IMR-90 (cell line): ENCODE measurements around the gene HLA-E. TPM values are rescaled to one million over a fixed set of nuclear protein-coding genes. Genes with fewer than 3 reads are reported as not detected.

ENCODE experiments used
- ATAC-seq: fragments of 200-7000 bp; cut with Tn5 transposase; 2 replicates; pipeline ENCODE4 v1.9.1; 2020; ENCODE audit warnings: low read depth, mild to moderate bottlenecking, moderate library complexity
- BruUV-seq: library from RNA; stranded (reverse); fragments of 400-500 nt; replicated peaks from 2 replicates; lab custom pipeline; 2021; lab: Mats Ljungman, UMichigan
- CTCF ChIA-PET: fragments of 300-600 bp; formaldehyde crosslinking; extraction: SDS; loops from one replicate; lab custom pipeline; 2021; ENCODE audit warnings: antibody characterized with exemption; lab: Yijun Ruan, JAX
- POLR2A ChIA-PET: fragments of 300-600 bp; sonication (Branson Sonifier 250); formaldehyde crosslinking; loops from one replicate; lab custom pipeline; 2022; ENCODE audit warnings: antibody characterized with exemption; ENCODE audit not compliant: unreplicated experiment; lab: Charles Lee
- DNase-seq: peaks from one replicate; pipeline ENCODE4 v3.0.0; 2013
- H2AFZ ChIP-seq: replicated peaks from 2 replicates; pipeline ENCODE3; 2013; ENCODE audit warnings: low read length, mild to moderate bottlenecking; ENCODE audit not compliant: poor library complexity
- H2AK5ac ChIP-seq: 2 replicates; pipeline ENCODE4 v1.6.1; 2013; ENCODE audit warnings: low read depth, low read length, inconsistent platforms
- H2AK9ac ChIP-seq: replicated peaks from 2 replicates; pipeline ENCODE3; 2013; ENCODE audit warnings: mild to moderate bottlenecking, low read depth, low read length, moderate library complexity; ENCODE audit not compliant: poor library complexity
- H2BK120ac ChIP-seq: 2 replicates; pipeline ENCODE4 v1.6.1; 2013; ENCODE audit warnings: low read depth, low read length, inconsistent platforms
- H2BK15ac ChIP-seq: 3 replicates; pipeline ENCODE4 v1.6.1; 2013; ENCODE audit warnings: low read depth, low read length, inconsistent platforms
- H2BK20ac ChIP-seq: 2 replicates; pipeline ENCODE4 v1.6.1; 2013; ENCODE audit warnings: low read depth, mild to moderate bottlenecking, inconsistent platforms, low read length, moderate library complexity
- H2BK5ac ChIP-seq: 2 replicates; pipeline ENCODE4 v1.6.1; 2013; ENCODE audit warnings: mild to moderate bottlenecking, low read depth, low read length, inconsistent platforms; ENCODE audit not compliant: poor library complexity, severe bottlenecking
- H3K14ac ChIP-seq: replicated peaks from 2 replicates; pipeline ENCODE4 v1.6.1; 2013; ENCODE audit warnings: low read depth, low read length, inconsistent platforms
- H3K18ac ChIP-seq: 2 replicates; pipeline ENCODE4 v1.6.1; 2013; ENCODE audit warnings: low read depth, low read length, control low read depth
- H3K23ac ChIP-seq: 2 replicates; pipeline ENCODE4 v1.6.1; 2013; ENCODE audit warnings: low read depth, low read length, inconsistent platforms
- H3K27ac ChIP-seq: 2 replicates; pipeline ENCODE4 v1.5.1; 2013; ENCODE audit warnings: mild to moderate bottlenecking, control low read depth, low read length; ENCODE audit not compliant: insufficient read depth
- H3K27me3 ChIP-seq: 2 replicates; pipeline ENCODE4 v1.6.1; 2013; ENCODE audit warnings: low read length; ENCODE audit not compliant: control insufficient read depth, insufficient read depth
- H3K36me3 ChIP-seq: 2 replicates; pipeline ENCODE4 v1.6.1; 2013; ENCODE audit warnings: low read length, mixed read lengths; ENCODE audit not compliant: control insufficient read depth, insufficient read depth
- H3K4ac ChIP-seq: 2 replicates; pipeline ENCODE4 v1.6.1; 2013; ENCODE audit warnings: low read depth, low read length, inconsistent platforms
- H3K4me1 ChIP-seq: 2 replicates; pipeline ENCODE4 v1.6.1; 2013; ENCODE audit warnings: low read length, mixed read lengths; ENCODE audit not compliant: control insufficient read depth, insufficient read depth
- H3K4me2 ChIP-seq: 2 replicates; pipeline ENCODE4 v1.6.1; 2013; ENCODE audit warnings: low read depth, mild to moderate bottlenecking, control low read depth, low read length, moderate library complexity
- H3K4me3 ChIP-seq: 2 replicates; pipeline ENCODE4 v1.5.1; 2013; ENCODE audit warnings: low read depth, mild to moderate bottlenecking, control low read depth, low read length, moderate library complexity; ENCODE audit not compliant: insufficient read depth
- H3K56ac ChIP-seq: 2 replicates; pipeline ENCODE4 v1.6.1; 2013; ENCODE audit warnings: low read length, inconsistent platforms; ENCODE audit not compliant: insufficient read depth; ENCODE audit errors: extremely low read depth
- H3K79me1 ChIP-seq, 2 experiments: 2 replicates each; pipeline ENCODE4 v1.6.1; 2013; ENCODE audit warnings: low read length in 2 of 2, inconsistent platforms in 1 of 2, low read depth in 1 of 2
- H3K9ac ChIP-seq: 2 replicates; pipeline ENCODE4 v1.6.1; 2013; ENCODE audit warnings: low read depth, low read length, control low read depth
- H3K9me1 ChIP-seq: 2 replicates; pipeline ENCODE4 v1.6.1; 2013; ENCODE audit warnings: low read length, inconsistent platforms; ENCODE audit not compliant: insufficient read depth
- H3K9me3 ChIP-seq: 2 replicates; pipeline ENCODE4 v1.6.1; 2013; ENCODE audit warnings: low read length; ENCODE audit not compliant: control insufficient read depth, insufficient read depth
- H4K20me1 ChIP-seq: 2 replicates; pipeline ENCODE4 v1.6.1; 2013; ENCODE audit warnings: low read length, inconsistent platforms; ENCODE audit not compliant: insufficient read depth
- H4K5ac ChIP-seq: 2 replicates; pipeline ENCODE4 v1.6.1; 2013; ENCODE audit warnings: mild to moderate bottlenecking, low read depth, low read length, control low read depth
- H4K8ac ChIP-seq, 2 experiments: 2 replicates each; pipeline ENCODE4 v1.6.1; 2013; ENCODE audit warnings: low read depth in 2 of 2, low read length in 2 of 2, control low read depth in 1 of 2, inconsistent platforms in 1 of 2
- H4K91ac ChIP-seq: 2 replicates; pipeline ENCODE4 v1.6.1; 2013; ENCODE audit warnings: low read depth, low read length, inconsistent platforms; ENCODE audit not compliant: insufficient read depth
- CTCF ChIP-seq: conservative IDR thresholded peaks from 2 replicates; pipeline ENCODE4 v1.5.1; 2012; ENCODE audit warnings: mild to moderate bottlenecking, low read depth, low read length, improper control_type of control experiment
- FOS ChIP-seq: fragments of 150-350 bp; IDR thresholded peaks from 2 replicates; pipeline ENCODE4 v1.6.1; 2016; ENCODE audit warnings: low read depth, low read length
- WGBS, 2 experiments: methylation state at CpG; one replicate each; pipeline versions ENCODE4 v1.1.5 to v1.1.7; 2013; ENCODE audit warnings: missing lambda C conversion rate in 2 of 2; ENCODE audit not compliant: insufficient read length in 1 of 2; ENCODE audit errors: extremely low coverage in 2 of 2; 5-methylcytosine and 5-hydroxymethylcytosine counted together
- dilution Hi-C: fragments of 300-500 bp; cut with HindIII; formaldehyde crosslinking; loops from one replicate; pipeline ENCODE4 v1.14.3; 2018; ENCODE audit warnings: low sequenced_read_pairs; ENCODE audit not compliant: unreplicated experiment
- in situ Hi-C: fragments of 300-500 bp; cut with MboI; formaldehyde crosslinking; loops from 3 replicates; pipeline ENCODE4 v1.14.3; 2019; ENCODE audit warnings: low sequenced_read_pairs, inconsistent platforms, mixed read lengths
- intact Hi-C: fragments of 100-400 bp; cut with micrococcal nuclease; formaldehyde crosslinking; loops from 2 replicates; pipeline ENCODE4 v1.10.0; 2022
- polyA plus RNA-seq, 3 experiments: library from polyadenylated mRNA; depleted of rRNA; stranded (reverse); fragments of >200 nt; gene quantifications; 2 replicates each; pipeline ENCODE4 v1.2.3, GENCODE V29; 2012; ENCODE audit warnings: low replicate concordance in 1 of 3
- total RNA-seq: library from RNA; depleted of rRNA; stranded (reverse); fragments of >200 nt; gene quantifications from 2 replicates; pipeline ENCODE4 v1.2.3, GENCODE V29; 2012; rRNA removed

The HLA-E gene
- total and polyA plus RNA-seq, 2 of the 4 experiments (the other 2 are of a cell fraction) = 83.6 to 84.8 TPM

- Histone ChIP-seq H3K4me3 (no peak overlapping the region), H3K4me2 (no peak overlapping the region), H4K5ac (no peak overlapping the region), H2AK9ac (no peak overlapping the region), H2BK20ac (no peak overlapping the region), H2AK5ac (no peak overlapping the region), H3K9me3 (no peaks in the 10 kb centered on the region), H3K4ac (no peak overlapping the region), H3K56ac (no peak overlapping the region), H3K79me1 (no peaks in the 10 kb centered on the region), H3K27ac (no peak overlapping the region), H3K4me1 (no peaks in the 10 kb centered on the region), H3K18ac (no peak overlapping the region), H3K27me3 (no peaks in the 10 kb centered on the region), H3K36me3 (peaks cover 21% of the 10 kb centered on the region), H3K14ac (no peak overlapping the region), H2BK120ac (no peak overlapping the region), H2BK15ac (no peak overlapping the region), H2AFZ (no peak overlapping the region), H4K20me1 (no peaks in the 10 kb centered on the region), H3K9ac (no peak overlapping the region), H4K91ac (no peak overlapping the region), H4K8ac (no peak overlapping the region), H2BK5ac (no peak overlapping the region), H3K23ac (no peak overlapping the region), H3K9me1 (no peaks in the 10 kb centered on the region)
- peak; percentile 18; the same call in 1 of the 2 replicates for TF ChIP-seq CTCF
- no peak for TF ChIP-seq FOS
- DNase-seq = peak; percentile 63
- in situ Hi-C loops = no loop called here
- intact Hi-C loops = loop anchor here (5.0 kb wide), 1 partner anchor 544 kb away; no protein-coding TSS in a partner anchor
- dilution Hi-C loops = no loop called here
- WGBS, 2 experiments = no CpG with 5 or more reads among the region's 1 CpG
- POLR2A ChIA-PET = interaction anchor here (1.1 kb wide), 1 partner anchor 72 kb away, joined by 5 read pairs; no protein-coding TSS in a partner anchor
- CTCF ChIA-PET = interaction anchor here (0.5 to 2.7 kb wide), 3 partner anchors 48 to 61 kb away, joined by 3 to 26 read pairs (median 5); no protein-coding TSS in a partner anchor
- ATAC-seq = peak; percentile 10; the same call in 1 of the 2 replicates
- BruUV-seq = no TSS peak
Measured at GRCh38 chr6:30542915-30543314, 53.6 kb downstream of the HLA-E start.

Other genes with a start within 250 kb of the HLA-E start
- gene TRIM39, start 162.6 kb upstream of the HLA-E start, total RNA-seq = 9.4 and 10.0 TPM in 2 replicates
- gene TRIM39, start 162.6 kb upstream of the HLA-E start, polyA plus RNA-seq (2012; rRNA removed) = 6.7 and 7.5 TPM in 2 replicates
- gene RPP21, start 144.4 kb upstream of the HLA-E start, total RNA-seq = 20.6 and 28.9 TPM in 2 replicates
- 79.1 and 96.7 TPM in 2 replicates for gene RPP21, start 144.4 kb upstream of the HLA-E start, polyA plus RNA-seq (2012; rRNA removed)
- gene GNL1, start 67.0 kb downstream of the HLA-E start, total RNA-seq = 33.9 and 40.5 TPM in 2 replicates
- 43.7 and 44.0 TPM in 2 replicates for gene GNL1, start 67.0 kb downstream of the HLA-E start, polyA plus RNA-seq (2012; rRNA removed)
- gene PRR3, start 67.8 kb downstream of the HLA-E start, total RNA-seq = 7.2 TPM in 2 replicates
- 16.7 and 17.3 TPM in 2 replicates for gene PRR3, start 67.8 kb downstream of the HLA-E start, polyA plus RNA-seq (2012; rRNA removed)
- gene ABCF1, start 81.9 kb downstream of the HLA-E start, total RNA-seq = 47.5 and 48.6 TPM in 2 replicates
- gene ABCF1, start 81.9 kb downstream of the HLA-E start, polyA plus RNA-seq (2012; rRNA removed) = 35.8 and 39.1 TPM in 2 replicates
- 16.1 and 18.8 TPM in 2 replicates for gene PPP1R10, start 127.7 kb downstream of the HLA-E start, total RNA-seq
- gene PPP1R10, start 127.7 kb downstream of the HLA-E start, polyA plus RNA-seq (2012; rRNA removed) = 21.2 TPM in 2 replicates
- 71.7 and 82.3 TPM in 2 replicates for gene MRPS18B, start 128.3 kb downstream of the HLA-E start, total RNA-seq
- 51.2 and 59.8 TPM in 2 replicates for gene MRPS18B, start 128.3 kb downstream of the HLA-E start, polyA plus RNA-seq (2012; rRNA removed)
- gene ATAT1, start 137.4 kb downstream of the HLA-E start, total RNA-seq = 3.3 and 5.6 TPM in 2 replicates
- gene ATAT1, start 137.4 kb downstream of the HLA-E start, polyA plus RNA-seq (2012; rRNA removed) = 13.2 and 15.5 TPM in 2 replicates
- gene C6orf136, start 157.6 kb downstream of the HLA-E start, total RNA-seq = 1.1 and 1.4 TPM in 2 replicates
- gene C6orf136, start 157.6 kb downstream of the HLA-E start, polyA plus RNA-seq (2012; rRNA removed) = 11.7 and 12.8 TPM in 2 replicates
- gene DHX16, start 183.5 kb downstream of the HLA-E start, total RNA-seq = 43.9 and 48.4 TPM in 2 replicates
- gene DHX16, start 183.5 kb downstream of the HLA-E start, polyA plus RNA-seq (2012; rRNA removed) = 47.9 and 48.3 TPM in 2 replicates
- gene PPP1R18, start 197.1 kb downstream of the HLA-E start, total RNA-seq = 31.9 and 32.8 TPM in 2 replicates
- 129 and 134 TPM in 2 replicates for gene PPP1R18, start 197.1 kb downstream of the HLA-E start, polyA plus RNA-seq (2012; rRNA removed)
- gene NRM, start 201.5 kb downstream of the HLA-E start, total RNA-seq = 1.7 and 2.2 TPM in 2 replicates
- gene NRM, start 201.5 kb downstream of the HLA-E start, polyA plus RNA-seq (2012; rRNA removed) = 27.0 and 29.1 TPM in 2 replicates
- gene MDC1, start 227.8 kb downstream of the HLA-E start, total RNA-seq = 3.6 and 4.5 TPM in 2 replicates
- gene MDC1, start 227.8 kb downstream of the HLA-E start, polyA plus RNA-seq (2012; rRNA removed) = 12.1 and 12.4 TPM in 2 replicates
- 1,207 and 1,401 TPM in 2 replicates for gene TUBB, start 230.8 kb downstream of the HLA-E start, total RNA-seq
- gene TUBB, start 230.8 kb downstream of the HLA-E start, polyA plus RNA-seq (2012; rRNA removed) = 2,004 and 2,008 TPM in 2 replicates